Head of caudate nucleus (tissue), 42 donors: ENCODE results near the gene FBLN1.
"Not testable (repeated sequence)": the region's sequence is repeated elsewhere in the genome, so short reads cannot be mapped to it uniquely, and the experiment has no call there.

Experiments
- DNase-seq, 42 donors: peaks; one replicate each; pipeline versions ENCODE4 v3.0.0 to v3.0.0-alpha.2; 2020 to 2021; ENCODE audit warnings: mixed read lengths in 7 of 42
- intact Hi-C: fragments of 100-400 bp; cut with DNase I; formaldehyde crosslinking; loops from one replicate; pipeline ENCODE4 v1.15.0; 2022

FBLN1 gene

GRCh38 chr22:45502215-45503049, at the start of gene FBLN1:
Gene FBLN1, plus strand, starts transcription at chr22:45502883. Its CDS starts 103 bp downstream, at chr22:45502986.
- peak in 2 of 42 donors; percentile 22 to 36 for DNase-seq
- intact Hi-C loops = no loop called here

GRCh38 chr22:45453764-45454163, 48.9 kb upstream of the FBLN1 start:
- intact Hi-C loops = no loop called here
- no peak for DNase-seq

- no peak for DNase-seq
Measured at GRCh38 chr22:45454275-45454674, 48.4 kb upstream of the FBLN1 start.

GRCh38 chr22:45455212-45455611, 47.5 kb upstream of the FBLN1 start:
- DNase-seq = no peak
- intact Hi-C loops = no loop called here

More at GRCh38 chr22:45454275-45454674, 48.4 kb upstream of the FBLN1 start:
- intact Hi-C loops = no loop called here

GRCh38 chr22:45455621-45456020, 47.1 kb upstream of the FBLN1 start:
- intact Hi-C loops = no loop called here
- DNase-seq = no peak

- intact Hi-C loops = no loop called here
- no peak for DNase-seq
Measured at GRCh38 chr22:45456811-45457210, 45.9 kb upstream of the FBLN1 start.

- DNase-seq = no peak
- intact Hi-C loops = no loop called here
Measured at GRCh38 chr22:45458532-45458931, 44.2 kb upstream of the FBLN1 start.

- intact Hi-C loops = no loop called here
- DNase-seq = no peak
Measured at GRCh38 chr22:45459235-45459634, 43.4 kb upstream of the FBLN1 start.

- intact Hi-C loops = no loop called here
- no peak for DNase-seq
Measured at GRCh38 chr22:45460288-45461109, 42.2 kb upstream of the FBLN1 start.

- intact Hi-C loops = no loop called here
- no peak for DNase-seq
Measured at GRCh38 chr22:45462034-45462655, 40.5 kb upstream of the FBLN1 start.

GRCh38 chr22:45463691-45464090, 39.0 kb upstream of the FBLN1 start:
- intact Hi-C loops, DNase-seq: not testable (repeated sequence)

- DNase-seq = no peak
- intact Hi-C loops = no loop called here
Measured at GRCh38 chr22:45465633-45466032, 37.0 kb upstream of the FBLN1 start.

GRCh38 chr22:45468872-45469271, 33.8 kb upstream of the FBLN1 start:
- peak in 27 of 42 donors; percentile 4 to 78 (median 33) for DNase-seq
- intact Hi-C loops = no loop called here

GRCh38 chr22:45469281-45470073, 33.2 kb upstream of the FBLN1 start:
- intact Hi-C loops = no loop called here
- peak in 2 of 42 donors; percentile 12 to 25 for DNase-seq

GRCh38 chr22:45470871-45471270, 31.8 kb upstream of the FBLN1 start:
- intact Hi-C loops = no loop called here
- DNase-seq = no peak

GRCh38 chr22:45472426-45472825, 30.3 kb upstream of the FBLN1 start:
- DNase-seq = no peak
- intact Hi-C loops = no loop called here

- intact Hi-C loops = no loop called here
Measured at GRCh38 chr22:45473626-45474237, 29.0 kb upstream of the FBLN1 start.

GRCh38 chr22:45475063-45475747, 27.5 kb upstream of the FBLN1 start:
- no peak for DNase-seq
- intact Hi-C loops = no loop called here

More at GRCh38 chr22:45473626-45474237, 29.0 kb upstream of the FBLN1 start:
- no peak for DNase-seq
